HEK293 (cell line): ENCODE measurements around the gene R3HDM2.

ENCODE experiments used
- GFI1B ChIP-seq: fragments of 450-650 bp; formaldehyde crosslinking; IDR thresholded peaks from 2 replicates; pipeline ENCODE4 v1.5.1; 2016; ENCODE audit warnings: missing biosample characterization, missing genetic modification characterization
- GLI2 ChIP-seq: fragments of 450-650 bp; formaldehyde crosslinking; IDR thresholded peaks from 2 replicates; pipeline ENCODE4; 2017; ENCODE audit warnings: missing biosample characterization, missing genetic modification characterization, low read depth, borderline replicate concordance
- OSR2 ChIP-seq: fragments of 450-650 bp; formaldehyde crosslinking; IDR thresholded peaks from 2 replicates; pipeline ENCODE4 v1.5.1; 2016; ENCODE audit warnings: missing biosample characterization, missing genetic modification characterization
- ZBTB17 ChIP-seq: fragments of 450-650 bp; formaldehyde crosslinking; IDR thresholded peaks from 2 replicates; pipeline ENCODE4 v1.5.1; 2016; ENCODE audit warnings: missing biosample characterization, missing genetic modification characterization
- ZNF2 ChIP-seq: fragments of 450-650 bp; formaldehyde crosslinking; IDR thresholded peaks from 2 replicates; pipeline ENCODE4 v1.5.1; 2016; ENCODE audit warnings: missing biosample characterization, missing genetic modification characterization
- ZNF311 ChIP-seq: fragments of 450-650 bp; formaldehyde crosslinking; IDR thresholded peaks from 2 replicates; pipeline ENCODE4 v1.5.1; 2017; ENCODE audit warnings: missing biosample characterization, missing genetic modification characterization, borderline replicate concordance
- ZNF354C ChIP-seq: fragments of 450-650 bp; formaldehyde crosslinking; IDR thresholded peaks from 2 replicates; pipeline ENCODE4 v1.5.1; 2016; ENCODE audit warnings: missing biosample characterization, missing genetic modification characterization, low read depth, borderline replicate concordance
- ZNF416 ChIP-seq: fragments of 450-650 bp; formaldehyde crosslinking; IDR thresholded peaks from 2 replicates; pipeline ENCODE4 v1.5.1; 2016; ENCODE audit warnings: missing biosample characterization, missing genetic modification characterization
- ZNF529 ChIP-seq: fragments of 450-650 bp; formaldehyde crosslinking; IDR thresholded peaks from 2 replicates; pipeline ENCODE4 v1.5.1; 2017; ENCODE audit warnings: missing genetic modification characterization, missing biosample characterization; ENCODE audit not compliant: insufficient replicate concordance
- ZNF776 ChIP-seq: fragments of 450-650 bp; formaldehyde crosslinking; IDR thresholded peaks from 2 replicates; pipeline ENCODE4 v1.5.0; 2017; ENCODE audit warnings: missing biosample characterization, missing genetic modification characterization, borderline replicate concordance
- ZNF791 ChIP-seq: fragments of 450-650 bp; formaldehyde crosslinking; IDR thresholded peaks from 2 replicates; pipeline ENCODE4 v1.5.1; 2016; ENCODE audit warnings: missing biosample characterization, missing genetic modification characterization
- TF ChIP-seq, protein P1 (sequence below): fragments of 450-650 bp; formaldehyde crosslinking; IDR thresholded peaks from 2 replicates; pipeline ENCODE4 v1.5.1; 2016; ENCODE audit warnings: missing biosample characterization, missing genetic modification characterization, borderline replicate concordance
- TF ChIP-seq, protein P2 (sequence below): fragments of 450-650 bp; formaldehyde crosslinking; IDR thresholded peaks from 2 replicates; pipeline ENCODE4 v1.5.1; 2017; ENCODE audit warnings: missing biosample characterization, missing genetic modification characterization
- TF ChIP-seq, protein P3 (sequence below): fragments of 450-650 bp; formaldehyde crosslinking; IDR thresholded peaks from 2 replicates; pipeline ENCODE4; 2016; ENCODE audit warnings: missing biosample characterization, missing genetic modification characterization
- TF ChIP-seq, protein P4 (sequence below): fragments of 450-650 bp; formaldehyde crosslinking; IDR thresholded peaks from 2 replicates; pipeline ENCODE4 v1.5.1; 2016; ENCODE audit warnings: missing biosample characterization, missing genetic modification characterization
- TF ChIP-seq, protein P5 (sequence below): fragments of 450-650 bp; formaldehyde crosslinking; IDR thresholded peaks from 2 replicates; pipeline ENCODE4 v1.5.1; 2016; ENCODE audit warnings: missing biosample characterization, missing genetic modification characterization
- TF ChIP-seq, protein P6 (sequence below): fragments of 450-650 bp; formaldehyde crosslinking; IDR thresholded peaks from 2 replicates; pipeline ENCODE4 v1.5.1; 2016; ENCODE audit warnings: missing biosample characterization, missing genetic modification characterization
- TF ChIP-seq, protein P7 (sequence below): fragments of 450-650 bp; formaldehyde crosslinking; IDR thresholded peaks from 2 replicates; pipeline ENCODE4 v1.5.1; 2016; ENCODE audit warnings: missing biosample characterization, missing genetic modification characterization, low read depth
- TF ChIP-seq, protein P8 (sequence below): fragments of 450-650 bp; formaldehyde crosslinking; IDR thresholded peaks from 2 replicates; pipeline ENCODE4 v1.5.1; 2016; ENCODE audit warnings: missing biosample characterization, missing genetic modification characterization

The R3HDM2 gene

DNA sequence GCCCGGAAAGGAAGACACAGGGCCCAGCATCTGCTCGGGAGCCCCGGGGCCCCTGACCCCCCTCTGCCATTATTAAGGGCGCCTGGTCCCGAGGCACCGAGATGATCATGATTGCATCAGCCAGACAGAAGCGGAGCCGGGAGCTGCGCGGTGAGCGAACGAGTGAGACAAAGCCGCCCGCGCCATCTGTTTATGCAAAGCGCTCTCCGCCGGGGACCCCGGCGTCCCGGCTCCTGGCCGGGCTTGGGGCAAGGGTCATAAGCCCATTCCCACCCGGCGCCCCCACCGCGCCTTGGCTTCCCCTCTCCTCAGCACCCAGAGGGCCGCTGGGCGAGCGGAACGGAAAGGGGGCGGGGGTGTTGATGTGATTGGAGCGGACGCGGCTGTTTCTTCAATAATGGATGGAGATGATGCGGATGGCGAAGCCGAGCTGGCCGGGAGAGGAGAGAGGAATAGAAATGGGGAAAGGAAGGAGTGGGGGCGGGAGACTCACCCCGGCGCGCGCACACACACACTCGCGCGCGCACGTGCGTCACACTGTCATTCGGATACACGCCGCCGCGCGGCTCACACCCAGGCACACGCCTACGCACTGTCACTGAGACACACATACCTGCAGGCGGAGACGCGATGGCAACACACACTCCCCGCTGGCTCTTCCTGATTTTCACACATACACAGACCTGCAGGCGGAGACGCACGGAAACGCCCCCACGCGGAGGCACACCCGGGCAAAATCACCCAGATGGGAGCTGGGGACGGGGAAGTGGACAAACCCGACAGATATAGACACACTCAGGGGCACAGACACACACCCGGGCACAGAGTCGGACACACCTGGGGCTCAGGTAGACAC is 190.5 kb downstream of the R3HDM2 start (continued):
- TF ChIP-seq ZBTB17 (peak; percentile 64), ZNF416 (tag by site-specific recombination) (no peak), ZNF2 (tag by site-specific recombination) (no peak; the same call in none of the 2 replicates), ZNF791 (tag by site-specific recombination) (no peak), ZNF776 (no peak), OSR2 (tag by site-specific recombination) (peak; percentile 81), GLI2 (no peak), GFI1B (tag by site-specific recombination) (peak; percentile 6; the same call in 1 of the 2 replicates), ZNF354C (tag by site-specific recombination) (no peak), ZNF529 (tag by site-specific recombination) (no peak), ZNF311 (no peak)
- TF ChIP-seq, protein P1, sequence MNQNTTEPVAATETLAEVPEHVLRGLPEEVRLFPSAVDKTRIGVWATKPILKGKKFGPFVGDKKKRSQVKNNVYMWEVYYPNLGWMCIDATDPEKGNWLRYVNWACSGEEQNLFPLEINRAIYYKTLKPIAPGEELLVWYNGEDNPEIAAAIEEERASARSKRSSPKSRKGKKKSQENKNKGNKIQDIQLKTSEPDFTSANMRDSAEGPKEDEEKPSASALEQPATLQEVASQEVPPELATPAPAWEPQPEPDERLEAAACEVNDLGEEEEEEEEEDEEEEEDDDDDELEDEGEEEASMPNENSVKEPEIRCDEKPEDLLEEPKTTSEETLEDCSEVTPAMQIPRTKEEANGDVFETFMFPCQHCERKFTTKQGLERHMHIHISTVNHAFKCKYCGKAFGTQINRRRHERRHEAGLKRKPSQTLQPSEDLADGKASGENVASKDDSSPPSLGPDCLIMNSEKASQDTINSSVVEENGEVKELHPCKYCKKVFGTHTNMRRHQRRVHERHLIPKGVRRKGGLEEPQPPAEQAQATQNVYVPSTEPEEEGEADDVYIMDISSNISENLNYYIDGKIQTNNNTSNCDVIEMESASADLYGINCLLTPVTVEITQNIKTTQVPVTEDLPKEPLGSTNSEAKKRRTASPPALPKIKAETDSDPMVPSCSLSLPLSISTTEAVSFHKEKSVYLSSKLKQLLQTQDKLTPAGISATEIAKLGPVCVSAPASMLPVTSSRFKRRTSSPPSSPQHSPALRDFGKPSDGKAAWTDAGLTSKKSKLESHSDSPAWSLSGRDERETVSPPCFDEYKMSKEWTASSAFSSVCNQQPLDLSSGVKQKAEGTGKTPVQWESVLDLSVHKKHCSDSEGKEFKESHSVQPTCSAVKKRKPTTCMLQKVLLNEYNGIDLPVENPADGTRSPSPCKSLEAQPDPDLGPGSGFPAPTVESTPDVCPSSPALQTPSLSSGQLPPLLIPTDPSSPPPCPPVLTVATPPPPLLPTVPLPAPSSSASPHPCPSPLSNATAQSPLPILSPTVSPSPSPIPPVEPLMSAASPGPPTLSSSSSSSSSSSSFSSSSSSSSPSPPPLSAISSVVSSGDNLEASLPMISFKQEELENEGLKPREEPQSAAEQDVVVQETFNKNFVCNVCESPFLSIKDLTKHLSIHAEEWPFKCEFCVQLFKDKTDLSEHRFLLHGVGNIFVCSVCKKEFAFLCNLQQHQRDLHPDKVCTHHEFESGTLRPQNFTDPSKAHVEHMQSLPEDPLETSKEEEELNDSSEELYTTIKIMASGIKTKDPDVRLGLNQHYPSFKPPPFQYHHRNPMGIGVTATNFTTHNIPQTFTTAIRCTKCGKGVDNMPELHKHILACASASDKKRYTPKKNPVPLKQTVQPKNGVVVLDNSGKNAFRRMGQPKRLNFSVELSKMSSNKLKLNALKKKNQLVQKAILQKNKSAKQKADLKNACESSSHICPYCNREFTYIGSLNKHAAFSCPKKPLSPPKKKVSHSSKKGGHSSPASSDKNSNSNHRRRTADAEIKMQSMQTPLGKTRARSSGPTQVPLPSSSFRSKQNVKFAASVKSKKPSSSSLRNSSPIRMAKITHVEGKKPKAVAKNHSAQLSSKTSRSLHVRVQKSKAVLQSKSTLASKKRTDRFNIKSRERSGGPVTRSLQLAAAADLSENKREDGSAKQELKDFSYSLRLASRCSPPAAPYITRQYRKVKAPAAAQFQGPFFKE (tag by site-specific recombination) = no peak
- TF ChIP-seq, protein P2, sequence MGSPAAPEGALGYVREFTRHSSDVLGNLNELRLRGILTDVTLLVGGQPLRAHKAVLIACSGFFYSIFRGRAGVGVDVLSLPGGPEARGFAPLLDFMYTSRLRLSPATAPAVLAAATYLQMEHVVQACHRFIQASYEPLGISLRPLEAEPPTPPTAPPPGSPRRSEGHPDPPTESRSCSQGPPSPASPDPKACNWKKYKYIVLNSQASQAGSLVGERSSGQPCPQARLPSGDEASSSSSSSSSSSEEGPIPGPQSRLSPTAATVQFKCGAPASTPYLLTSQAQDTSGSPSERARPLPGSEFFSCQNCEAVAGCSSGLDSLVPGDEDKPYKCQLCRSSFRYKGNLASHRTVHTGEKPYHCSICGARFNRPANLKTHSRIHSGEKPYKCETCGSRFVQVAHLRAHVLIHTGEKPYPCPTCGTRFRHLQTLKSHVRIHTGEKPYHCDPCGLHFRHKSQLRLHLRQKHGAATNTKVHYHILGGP (tag by site-specific recombination) = no peak
- TF ChIP-seq, protein P3, sequence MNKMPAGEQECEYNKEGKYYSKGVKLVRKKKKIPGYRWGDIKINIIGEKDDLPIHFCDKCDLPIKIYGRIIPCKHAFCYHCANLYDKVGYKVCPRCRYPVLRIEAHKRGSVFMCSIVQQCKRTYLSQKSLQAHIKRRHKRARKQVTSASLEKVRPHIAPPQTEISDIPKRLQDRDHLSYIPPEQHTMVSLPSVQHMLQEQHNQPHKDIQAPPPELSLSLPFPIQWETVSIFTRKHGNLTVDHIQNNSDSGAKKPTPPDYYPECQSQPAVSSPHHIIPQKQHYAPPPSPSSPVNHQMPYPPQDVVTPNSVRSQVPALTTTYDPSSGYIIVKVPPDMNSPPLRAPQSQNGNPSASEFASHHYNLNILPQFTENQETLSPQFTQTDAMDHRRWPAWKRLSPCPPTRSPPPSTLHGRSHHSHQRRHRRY (tag by site-specific recombination) = no peak
- TF ChIP-seq, protein P4, sequence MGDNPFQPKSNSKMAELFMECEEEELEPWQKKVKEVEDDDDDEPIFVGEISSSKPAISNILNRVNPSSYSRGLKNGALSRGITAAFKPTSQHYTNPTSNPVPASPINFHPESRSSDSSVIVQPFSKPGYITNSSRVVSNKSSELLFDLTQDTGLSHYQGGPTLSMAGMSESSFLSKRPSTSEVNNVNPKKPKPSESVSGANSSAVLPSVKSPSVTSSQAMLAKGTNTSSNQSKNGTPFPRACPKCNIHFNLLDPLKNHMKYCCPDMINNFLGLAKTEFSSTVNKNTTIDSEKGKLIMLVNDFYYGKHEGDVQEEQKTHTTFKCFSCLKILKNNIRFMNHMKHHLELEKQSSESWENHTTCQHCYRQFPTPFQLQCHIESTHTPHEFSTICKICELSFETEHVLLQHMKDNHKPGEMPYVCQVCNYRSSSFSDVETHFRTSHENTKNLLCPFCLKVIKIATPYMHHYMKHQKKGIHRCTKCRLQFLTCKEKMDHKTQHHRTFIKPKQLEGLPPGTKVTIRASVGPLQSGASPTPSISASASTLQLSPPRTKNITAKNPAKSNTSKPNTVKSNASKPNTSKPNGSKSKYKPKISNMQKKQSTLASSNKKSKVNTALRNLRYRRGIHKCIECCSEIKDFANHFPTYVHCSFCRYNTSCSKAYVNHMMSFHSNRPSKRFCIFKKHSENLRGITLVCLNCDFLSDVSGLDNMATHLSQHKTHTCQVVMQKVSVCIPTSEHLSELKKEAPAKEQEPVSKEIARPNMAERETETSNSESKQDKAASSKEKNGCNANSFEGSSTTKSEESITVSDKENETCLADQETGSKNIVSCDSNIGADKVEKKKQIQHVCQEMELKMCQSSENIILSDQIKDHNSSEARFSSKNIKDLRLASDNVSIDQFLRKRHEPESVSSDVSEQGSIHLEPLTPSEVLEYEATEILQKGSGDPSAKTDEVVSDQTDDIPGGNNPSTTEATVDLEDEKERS (tag by site-specific recombination) = no peak
- TF ChIP-seq, protein P5, sequence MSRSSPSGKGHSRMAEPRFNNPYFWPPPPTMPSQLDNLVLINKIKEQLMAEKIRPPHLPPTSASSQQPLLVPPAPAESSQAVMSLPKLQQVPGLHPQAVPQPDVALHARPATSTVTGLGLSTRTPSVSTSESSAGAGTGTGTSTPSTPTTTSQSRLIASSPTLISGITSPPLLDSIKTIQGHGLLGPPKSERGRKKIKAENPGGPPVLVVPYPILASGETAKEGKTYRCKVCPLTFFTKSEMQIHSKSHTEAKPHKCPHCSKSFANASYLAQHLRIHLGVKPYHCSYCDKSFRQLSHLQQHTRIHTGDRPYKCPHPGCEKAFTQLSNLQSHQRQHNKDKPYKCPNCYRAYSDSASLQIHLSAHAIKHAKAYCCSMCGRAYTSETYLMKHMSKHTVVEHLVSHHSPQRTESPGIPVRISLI = no peak
- TF ChIP-seq, protein P6, sequence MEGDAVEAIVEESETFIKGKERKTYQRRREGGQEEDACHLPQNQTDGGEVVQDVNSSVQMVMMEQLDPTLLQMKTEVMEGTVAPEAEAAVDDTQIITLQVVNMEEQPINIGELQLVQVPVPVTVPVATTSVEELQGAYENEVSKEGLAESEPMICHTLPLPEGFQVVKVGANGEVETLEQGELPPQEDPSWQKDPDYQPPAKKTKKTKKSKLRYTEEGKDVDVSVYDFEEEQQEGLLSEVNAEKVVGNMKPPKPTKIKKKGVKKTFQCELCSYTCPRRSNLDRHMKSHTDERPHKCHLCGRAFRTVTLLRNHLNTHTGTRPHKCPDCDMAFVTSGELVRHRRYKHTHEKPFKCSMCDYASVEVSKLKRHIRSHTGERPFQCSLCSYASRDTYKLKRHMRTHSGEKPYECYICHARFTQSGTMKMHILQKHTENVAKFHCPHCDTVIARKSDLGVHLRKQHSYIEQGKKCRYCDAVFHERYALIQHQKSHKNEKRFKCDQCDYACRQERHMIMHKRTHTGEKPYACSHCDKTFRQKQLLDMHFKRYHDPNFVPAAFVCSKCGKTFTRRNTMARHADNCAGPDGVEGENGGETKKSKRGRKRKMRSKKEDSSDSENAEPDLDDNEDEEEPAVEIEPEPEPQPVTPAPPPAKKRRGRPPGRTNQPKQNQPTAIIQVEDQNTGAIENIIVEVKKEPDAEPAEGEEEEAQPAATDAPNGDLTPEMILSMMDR (tag by site-specific recombination) = peak; percentile 84
- TF ChIP-seq, protein P7, sequence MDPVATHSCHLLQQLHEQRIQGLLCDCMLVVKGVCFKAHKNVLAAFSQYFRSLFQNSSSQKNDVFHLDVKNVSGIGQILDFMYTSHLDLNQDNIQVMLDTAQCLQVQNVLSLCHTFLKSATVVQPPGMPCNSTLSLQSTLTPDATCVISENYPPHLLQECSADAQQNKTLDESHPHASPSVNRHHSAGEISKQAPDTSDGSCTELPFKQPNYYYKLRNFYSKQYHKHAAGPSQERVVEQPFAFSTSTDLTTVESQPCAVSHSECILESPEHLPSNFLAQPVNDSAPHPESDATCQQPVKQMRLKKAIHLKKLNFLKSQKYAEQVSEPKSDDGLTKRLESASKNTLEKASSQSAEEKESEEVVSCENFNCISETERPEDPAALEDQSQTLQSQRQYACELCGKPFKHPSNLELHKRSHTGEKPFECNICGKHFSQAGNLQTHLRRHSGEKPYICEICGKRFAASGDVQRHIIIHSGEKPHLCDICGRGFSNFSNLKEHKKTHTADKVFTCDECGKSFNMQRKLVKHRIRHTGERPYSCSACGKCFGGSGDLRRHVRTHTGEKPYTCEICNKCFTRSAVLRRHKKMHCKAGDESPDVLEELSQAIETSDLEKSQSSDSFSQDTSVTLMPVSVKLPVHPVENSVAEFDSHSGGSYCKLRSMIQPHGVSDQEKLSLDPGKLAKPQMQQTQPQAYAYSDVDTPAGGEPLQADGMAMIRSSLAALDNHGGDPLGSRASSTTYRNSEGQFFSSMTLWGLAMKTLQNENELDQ (tag by site-specific recombination) = no peak
- TF ChIP-seq, protein P8, sequence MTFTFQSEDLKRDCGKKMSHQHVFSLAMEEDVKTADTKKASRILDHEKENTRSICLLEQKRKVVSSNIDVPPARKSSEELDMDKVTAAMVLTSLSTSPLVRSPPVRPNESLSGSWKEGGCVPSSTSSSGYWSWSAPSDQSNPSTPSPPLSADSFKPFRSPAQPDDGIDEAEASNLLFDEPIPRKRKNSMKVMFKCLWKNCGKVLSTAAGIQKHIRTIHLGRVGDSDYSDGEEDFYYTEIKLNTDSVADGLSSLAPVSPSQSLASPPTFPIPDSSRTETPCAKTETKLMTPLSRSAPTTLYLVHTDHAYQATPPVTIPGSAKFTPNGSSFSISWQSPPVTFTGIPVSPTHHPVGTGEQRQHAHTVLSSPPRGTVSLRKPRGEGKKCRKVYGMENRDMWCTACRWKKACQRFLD (tag by site-specific recombination) = no peak
